PC-3 (cell line): Measurements from ENCODE around the gene FBN2.

Source experiments
- CTCF ChIP-seq: fragments of 300-600 bp; sonication (generic); conservative IDR thresholded peaks from 2 replicates; pipeline ENCODE4 v1.5.1; 2017; ENCODE audit warnings: antibody characterized with exemption, low read depth, mild to moderate bottlenecking, low read length
- EZH2 ChIP-seq: fragments of 300-600 bp; sonication (generic); IDR thresholded peaks from one replicate; pipeline ENCODE4 v1.6.1; 2017; ENCODE audit warnings: antibody characterized with exemption, mild to moderate bottlenecking, low read length; ENCODE audit not compliant: unreplicated experiment

DNA sequence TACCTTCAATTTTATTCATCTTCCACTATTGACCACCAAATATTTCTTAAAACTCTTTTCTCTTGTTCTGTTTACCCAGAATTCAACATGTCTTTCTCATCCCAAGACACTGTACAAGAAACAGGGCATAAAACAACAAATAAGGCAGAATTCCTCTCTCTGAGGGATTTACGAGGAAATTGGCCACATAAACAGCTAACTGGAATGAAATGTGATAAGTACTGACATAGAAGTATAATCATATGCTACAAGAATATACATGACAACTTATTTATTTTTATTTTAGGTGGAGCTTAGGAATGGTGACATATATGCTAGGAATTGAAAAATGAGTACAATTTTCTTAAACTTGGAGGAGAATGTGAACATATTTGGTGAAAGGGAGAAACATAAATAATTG, 48.8 kb upstream of the FBN2 start:
- TF ChIP-seq CTCF (no peak), EZH2 (no peak)
